SK-N-SH (cell line): ENCODE measurements around the gene OPCML. TPM values are rescaled to one million over a fixed set of nuclear protein-coding genes. Genes with fewer than 3 reads are reported as not detected.
A peak's percentile ranks its signal among the peaks of the same experiment; 100 is the strongest.

Experiments
- CTCF ChIA-PET: fragments of 300-600, 350-600 bp; formaldehyde crosslinking; extraction: SDS; loops from one replicate; lab custom pipeline; 2021; lab: Yijun Ruan, JAX
- POLR2A ChIA-PET: fragments of 350-600 bp; sonication (Branson Sonifier 250); formaldehyde crosslinking; extraction: SDS; loops from one replicate; lab custom pipeline; 2020; ENCODE audit warnings: antibody characterized with exemption, inconsistent platforms; lab: Yijun Ruan, JAX
- DNase-seq: peaks from one replicate; pipeline ENCODE4 v3.0.0; 2012
- H2AFZ ChIP-seq: fragments of 200-600 bp; sonication (generic); 2 replicates; pipeline ENCODE4 v1.8.1; 2016; ENCODE audit warnings: antibody characterized with exemption, mild to moderate bottlenecking, low read depth
- H3F3A ChIP-seq: fragments of 200-600 bp; sonication (generic); replicated peaks from 2 replicates; pipeline ENCODE3; 2016; ENCODE audit warnings: antibody characterized with exemption, mild to moderate bottlenecking; ENCODE audit not compliant: insufficient read depth
- H3K27ac ChIP-seq, 2 experiments: fragments of 200-500 bp in 1 of 2; fragments of 200-600 bp in 1 of 2; sonication (Bioruptor generic) in 1 of 2; sonication (generic), shearing (Covaris generic) in 1 of 2; 2 replicates each; pipeline versions ENCODE4 v1.5.1 to v1.6.1; 2014 to 2016; ENCODE audit warnings: low read depth in 2 of 2, inconsistent platforms in 1 of 2, low read length in 1 of 2, mild to moderate bottlenecking in 1 of 2, mixed read lengths in 1 of 2
- H3K27me3 ChIP-seq: fragments of 200-600 bp; sonication (generic), shearing (Covaris generic); 2 replicates; pipeline ENCODE4 v1.6.1; 2016; ENCODE audit warnings: mixed run types; ENCODE audit not compliant: insufficient read depth
- H3K36me3 ChIP-seq, 2 experiments: fragments of 200-500 bp in 1 of 2; fragments of 200-600 bp in 1 of 2; sonication (Bioruptor generic) in 1 of 2; sonication (generic) in 1 of 2; replicated peaks in 1 of 2; 2 replicates each; pipeline versions ENCODE3 to v1.5.1; 2014 to 2016; ENCODE audit warnings: low read length in 1 of 2, mild to moderate bottlenecking in 1 of 2; ENCODE audit not compliant: insufficient read depth in 2 of 2, control insufficient read depth in 1 of 2
- H3K4me1 ChIP-seq, 2 experiments: fragments of 200-500 bp in 1 of 2; fragments of 200-600 bp in 1 of 2; sonication (Bioruptor generic) in 1 of 2; sonication (generic), shearing (Covaris generic) in 1 of 2; 2 replicates each; pipeline versions ENCODE4 v1.5.1 to v1.6.1; 2014 to 2016; ENCODE audit warnings: low read depth in 1 of 2, low read length in 1 of 2, mixed run types in 1 of 2; ENCODE audit not compliant: insufficient read depth in 2 of 2, control insufficient read depth in 1 of 2
- H3K4me2 ChIP-seq: fragments of 200-600 bp; sonication (generic), shearing (Covaris generic); 2 replicates; pipeline ENCODE4 v1.6.1; 2017; ENCODE audit warnings: mixed run types
- H3K4me3 ChIP-seq, 2 experiments: fragments of 200-500 bp in 1 of 2; fragments of 200-600 bp in 1 of 2; sonication (Bioruptor generic) in 1 of 2; sonication (generic), shearing (Covaris generic) in 1 of 2; 2 replicates each; pipeline versions ENCODE4 v1.5.1 to v1.8.1; 2014 to 2016; ENCODE audit warnings: low read depth in 2 of 2, inconsistent platforms in 1 of 2, low read length in 1 of 2, mild to moderate bottlenecking in 1 of 2, mixed read lengths in 1 of 2, moderate library complexity in 1 of 2
- H3K79me2 ChIP-seq: fragments of 200-600 bp; sonication (generic); 2 replicates; pipeline ENCODE4 v1.8.1; 2017; ENCODE audit warnings: mild to moderate bottlenecking; ENCODE audit not compliant: insufficient read depth
- H3K9ac ChIP-seq: fragments of 200-600 bp; sonication (generic); 2 replicates; pipeline ENCODE4 v1.6.1; 2017; ENCODE audit warnings: mixed run types
- H3K9me2 ChIP-seq: fragments of 200-600 bp; sonication (generic); 2 replicates; pipeline ENCODE4 v1.6.1; 2017; ENCODE audit warnings: mixed run types
- H3K9me3 ChIP-seq: fragments of 200-600 bp; sonication (generic); 2 replicates; pipeline ENCODE4 v1.6.1; 2017; ENCODE audit warnings: mixed run types, mild to moderate bottlenecking, moderate library complexity
- H4K20me1 ChIP-seq: fragments of 200-600 bp; sonication (generic); 2 replicates; pipeline ENCODE4 v1.6.1; 2017; ENCODE audit warnings: mild to moderate bottlenecking, mixed run types; ENCODE audit not compliant: insufficient read depth
- CTCF ChIP-seq: fragments of 200-600 bp; sonication (generic); IDR thresholded peaks from 2 replicates; pipeline ENCODE4 v1.6.1; 2017; ENCODE audit warnings: antibody characterized with exemption, mild to moderate bottlenecking, moderate library complexity
- FOXJ3 ChIP-seq: sonication (generic); formaldehyde crosslinking; IDR thresholded peaks from 2 replicates; pipeline ENCODE4 v1.5.1; 2020; ENCODE audit warnings: mild to moderate bottlenecking, missing genetic modification reagents
- FOXM1 ChIP-seq: IDR thresholded peaks from 2 replicates; pipeline ENCODE4 v1.4.0; 2012; ENCODE audit warnings: low read depth, mild to moderate bottlenecking
- GATA2 ChIP-seq: sonication (generic); formaldehyde crosslinking; IDR thresholded peaks from 2 replicates; pipeline ENCODE4 v1.5.0; 2020; ENCODE audit warnings: mild to moderate bottlenecking, missing genetic modification reagents
- IRF3 ChIP-seq: fragments of 150-350 bp; IDR thresholded peaks from 2 replicates; pipeline ENCODE4 v1.6.1; 2016; ENCODE audit warnings: mild to moderate bottlenecking, low read depth, low read length
- MAX ChIP-seq: IDR thresholded peaks from 2 replicates; pipeline ENCODE4 v1.4.0; 2012; ENCODE audit warnings: low read depth
- MEF2A ChIP-seq: IDR thresholded peaks from 2 replicates; pipeline ENCODE4 v1.4.0; 2012; ENCODE audit warnings: low read depth, borderline replicate concordance
- MXI1 ChIP-seq: IDR thresholded peaks from 2 replicates; pipeline ENCODE4 v1.6.1; 2012; ENCODE audit warnings: mild to moderate bottlenecking, low read depth, low read length, improper control_type of control experiment
- NRF1 ChIP-seq: IDR thresholded peaks from 2 replicates; pipeline ENCODE4 v1.6.1; 2012; ENCODE audit warnings: low read depth, mild to moderate bottlenecking, low read length
- PBX3 ChIP-seq: IDR thresholded peaks from 2 replicates; pipeline ENCODE4; 2012
- RAD21 ChIP-seq: IDR thresholded peaks from 2 replicates; pipeline ENCODE4 v1.6.1; 2012; ENCODE audit warnings: mild to moderate bottlenecking, low read length
- RCOR1 ChIP-seq: fragments of 150-350 bp; IDR thresholded peaks from 2 replicates; pipeline ENCODE4 v1.6.1; 2017; ENCODE audit warnings: antibody characterized with exemption, low read length
- REST ChIP-seq: IDR thresholded peaks from 2 replicates; pipeline ENCODE4 v1.6.1; 2012; ENCODE audit warnings: mild to moderate bottlenecking, low read depth, low read length, moderate library complexity
- SMC3 ChIP-seq: IDR thresholded peaks from 2 replicates; pipeline ENCODE4 v1.6.1; 2012; ENCODE audit warnings: low read depth, low read length, improper control_type of control experiment
- TAF1 ChIP-seq: IDR thresholded peaks from 2 replicates; pipeline ENCODE4 v1.6.1; 2012; ENCODE audit warnings: low read depth, mild to moderate bottlenecking, low read length, moderate library complexity, borderline replicate concordance
- TCF12 ChIP-seq: IDR thresholded peaks from 2 replicates; pipeline ENCODE4 v1.4.0; 2012
- WGBS: methylation state at CpG from one replicate; pipeline ENCODE4 v1.1.6; 2017; ENCODE audit warnings: low lambda C conversion rate; 5-methylcytosine and 5-hydroxymethylcytosine counted together
- polyA plus RNA-seq, 3 experiments: library from polyadenylated mRNA; depleted of rRNA; stranded (reverse); fragments of >200 nt; gene quantifications; 2 replicates each; pipeline ENCODE4 v1.2.3, GENCODE V29; 2012

Gene OPCML
- polyA plus RNA-seq, 1 of the 3 experiments (the other 2 are of a cell fraction), result not detected

- H3K4me2 ChIP-seq, result peak overlapping the region; percentile 50
- ChIA-PET POLR2A (no interaction called here), CTCF (interaction anchor here (0.6 to 8.6 kb wide), 34 partner anchors 9 to 1241 kb away, joined by 3 to 114 read pairs (median 4); no protein-coding TSS in a partner anchor)
- H3K9me3 ChIP-seq, result no peaks in the 10 kb centered on the region
- H3K4me3 ChIP-seq, result peak overlapping the region; percentile 21 to 44; a peak in 3 of 4 replicates
- H2AFZ ChIP-seq, result no peak overlapping the region
- H3K79me2 ChIP-seq, result no peaks in the 10 kb centered on the region
- no peaks in the 10 kb centered on the region for H3K36me3 ChIP-seq
- no peaks in the 10 kb centered on the region for H3K9me2 ChIP-seq
- 0% methylated on average over 5 of the region's 71 CpGs for WGBS
- H3F3A ChIP-seq, result no peaks in the 10 kb centered on the region
- TF ChIP-seq RAD21 (peak; percentile 54), CTCF (peak; percentile 48), SMC3 (peak; percentile 68), FOXJ3 (no peak)
- H3K4me1 ChIP-seq, result no peaks in the 10 kb centered on the region; a peak in 1 of 4 replicates
- no peaks in the 10 kb centered on the region for H3K27me3 ChIP-seq
- peak; percentile 95 for DNase-seq
- no peaks in the 10 kb centered on the region for H4K20me1 ChIP-seq
- no peak overlapping the region for H3K9ac ChIP-seq
- no peak overlapping the region for H3K27ac ChIP-seq
These were observed 449.3 kb downstream of the OPCML start for GRCh38 chr11:133082841-133083488.

- Histone ChIP-seq H3K79me2 (no peaks in the 10 kb centered on the region), H3K9me3 (no peaks in the 10 kb centered on the region), H3F3A (no peaks in the 10 kb centered on the region), H3K4me2 (no peak overlapping the region), H2AFZ (no peak overlapping the region), H3K27ac (no peak overlapping the region), H3K9ac (no peak overlapping the region), H3K27me3 (no peaks in the 10 kb centered on the region), H3K9me2 (no peaks in the 10 kb centered on the region), H3K4me1 (no peaks in the 10 kb centered on the region; a peak in 1 of 4 replicates), H3K36me3 (no peaks in the 10 kb centered on the region), H4K20me1 (no peaks in the 10 kb centered on the region), H3K4me3 (no peak overlapping the region; a peak in 2 of 4 replicates)
- ChIA-PET POLR2A (no interaction called here), CTCF (interaction anchor here (0.6 to 8.6 kb wide), 30 partner anchors 9 to 1241 kb away, joined by 3 to 114 read pairs (median 4); no protein-coding TSS in a partner anchor)
- 5% methylated on average over 20 of the region's 23 CpGs for WGBS
- TF ChIP-seq RAD21 (no peak), MAX (no peak), NRF1 (no peak), TAF1 (no peak), FOXM1 (no peak), MEF2A (no peak), PBX3 (no peak), CTCF (no peak), FOXJ3 (no peak), MXI1 (no peak), REST (no peak), IRF3 (no peak), SMC3 (no peak), GATA2 (CRISPR knock-in tag) (no peak), RCOR1 (no peak), TCF12 (no peak)
- no peak for DNase-seq
These were observed 449.9 kb downstream of the OPCML start for GRCh38 chr11:133082453-133082781.
